Measurements from ENCODE around the gene GNAQ.

The GNAQ gene

DNA sequence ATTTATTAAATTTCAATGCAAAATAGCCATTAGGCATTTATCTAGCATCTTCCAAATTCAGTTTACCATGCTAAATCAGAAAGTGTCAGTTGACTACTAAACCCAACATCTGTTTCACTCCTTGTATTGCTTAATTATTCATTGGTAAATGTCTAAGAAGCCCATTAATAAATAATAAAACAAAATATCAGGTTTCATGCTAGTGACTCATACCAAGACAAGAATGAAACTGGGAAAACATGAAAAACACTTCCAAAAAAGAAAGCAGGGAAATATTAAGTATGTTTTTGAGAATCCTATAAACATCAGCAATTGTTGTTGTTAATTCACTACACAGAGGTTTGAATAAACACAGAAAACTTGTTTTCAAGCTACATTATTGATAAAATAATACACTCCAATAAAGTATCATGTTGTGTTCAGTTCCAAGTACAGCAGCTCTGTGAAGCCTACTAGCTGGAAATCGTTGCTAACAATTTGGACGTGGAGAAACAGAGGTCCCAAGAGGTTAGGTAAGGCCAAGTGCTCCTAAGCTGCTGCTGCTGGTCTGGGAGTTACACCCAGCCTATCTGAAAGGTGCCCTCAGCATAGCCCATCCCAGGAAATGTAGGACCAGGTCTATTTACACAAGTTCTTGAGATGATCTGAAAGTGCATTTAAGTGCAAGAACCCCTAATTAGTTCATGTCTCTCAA is 78.8 kb downstream of the GNAQ start:
- Mint-ChIP-seq H3K9me3 (no peaks in the 10 kb centered on the region), H3K4me1 (peaks cover 37% of the 10 kb centered on the region), H3K27ac (peak overlapping the region; percentile 30 to 58 (median 55)), H3K36me3 (ENCODE audit: low read depth) (peaks cover 3% of the 10 kb centered on the region), H3K27me3 (ENCODE audit: low read depth) (no peaks in the 10 kb centered on the region), H3K4me3 (no peak overlapping the region)
- TF ChIP-seq, protein P1, sequence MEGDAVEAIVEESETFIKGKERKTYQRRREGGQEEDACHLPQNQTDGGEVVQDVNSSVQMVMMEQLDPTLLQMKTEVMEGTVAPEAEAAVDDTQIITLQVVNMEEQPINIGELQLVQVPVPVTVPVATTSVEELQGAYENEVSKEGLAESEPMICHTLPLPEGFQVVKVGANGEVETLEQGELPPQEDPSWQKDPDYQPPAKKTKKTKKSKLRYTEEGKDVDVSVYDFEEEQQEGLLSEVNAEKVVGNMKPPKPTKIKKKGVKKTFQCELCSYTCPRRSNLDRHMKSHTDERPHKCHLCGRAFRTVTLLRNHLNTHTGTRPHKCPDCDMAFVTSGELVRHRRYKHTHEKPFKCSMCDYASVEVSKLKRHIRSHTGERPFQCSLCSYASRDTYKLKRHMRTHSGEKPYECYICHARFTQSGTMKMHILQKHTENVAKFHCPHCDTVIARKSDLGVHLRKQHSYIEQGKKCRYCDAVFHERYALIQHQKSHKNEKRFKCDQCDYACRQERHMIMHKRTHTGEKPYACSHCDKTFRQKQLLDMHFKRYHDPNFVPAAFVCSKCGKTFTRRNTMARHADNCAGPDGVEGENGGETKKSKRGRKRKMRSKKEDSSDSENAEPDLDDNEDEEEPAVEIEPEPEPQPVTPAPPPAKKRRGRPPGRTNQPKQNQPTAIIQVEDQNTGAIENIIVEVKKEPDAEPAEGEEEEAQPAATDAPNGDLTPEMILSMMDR (IDR thresholded peaks at IDR 0.05; ENCODE audit: unreplicated experiment in 3 of 3), result no peak

GRCh38 chr9:77951369-77951768 is 80.2 kb downstream of the GNAQ start:
- H3K4me1 Mint-ChIP-seq, result peaks cover 43% of the 10 kb centered on the region
- H3K4me3 Mint-ChIP-seq, result no peak overlapping the region
- TF ChIP-seq, protein P1 (IDR thresholded peaks at IDR 0.05; ENCODE audit: unreplicated experiment in 3 of 3), result no peak
- H3K27me3 Mint-ChIP-seq (ENCODE audit: low read depth), result no peaks in the 10 kb centered on the region
- H3K27ac Mint-ChIP-seq, result no peak overlapping the region
- peaks cover 3% of the 10 kb centered on the region for H3K36me3 Mint-ChIP-seq (ENCODE audit: low read depth)
- no peaks in the 10 kb centered on the region for H3K9me3 Mint-ChIP-seq

GRCh38 chr9:77949751-77950436 is 81.7 kb downstream of the GNAQ start:
- Mint-ChIP-seq H3K36me3 (ENCODE audit: low read depth) (peaks cover 3% of the 10 kb centered on the region), H3K4me3 (no peak overlapping the region), H3K9me3 (no peaks in the 10 kb centered on the region), H3K4me1 (peaks cover 48% of the 10 kb centered on the region), H3K27me3 (ENCODE audit: low read depth) (no peaks in the 10 kb centered on the region), H3K27ac (no peak overlapping the region)
- TF ChIP-seq, protein P1 (IDR thresholded peaks at IDR 0.05; ENCODE audit: unreplicated experiment in 3 of 3), result no peak

- no peaks in the 10 kb centered on the region for H3K9me3 Mint-ChIP-seq
- TF ChIP-seq, protein P1 (IDR thresholded peaks at IDR 0.05; ENCODE audit: unreplicated experiment in 3 of 3), result no peak
- H3K27ac Mint-ChIP-seq, result no peak overlapping the region
- H3K4me3 Mint-ChIP-seq, result no peak overlapping the region
- H3K4me1 Mint-ChIP-seq, result peaks cover 41% of the 10 kb centered on the region
- no peaks in the 10 kb centered on the region for H3K27me3 Mint-ChIP-seq (ENCODE audit: low read depth)
- peaks cover 3% of the 10 kb centered on the region for H3K36me3 Mint-ChIP-seq (ENCODE audit: low read depth)
Observed at GRCh38 chr9:77947651-77948050, 84.0 kb downstream of the GNAQ start.

DNA sequence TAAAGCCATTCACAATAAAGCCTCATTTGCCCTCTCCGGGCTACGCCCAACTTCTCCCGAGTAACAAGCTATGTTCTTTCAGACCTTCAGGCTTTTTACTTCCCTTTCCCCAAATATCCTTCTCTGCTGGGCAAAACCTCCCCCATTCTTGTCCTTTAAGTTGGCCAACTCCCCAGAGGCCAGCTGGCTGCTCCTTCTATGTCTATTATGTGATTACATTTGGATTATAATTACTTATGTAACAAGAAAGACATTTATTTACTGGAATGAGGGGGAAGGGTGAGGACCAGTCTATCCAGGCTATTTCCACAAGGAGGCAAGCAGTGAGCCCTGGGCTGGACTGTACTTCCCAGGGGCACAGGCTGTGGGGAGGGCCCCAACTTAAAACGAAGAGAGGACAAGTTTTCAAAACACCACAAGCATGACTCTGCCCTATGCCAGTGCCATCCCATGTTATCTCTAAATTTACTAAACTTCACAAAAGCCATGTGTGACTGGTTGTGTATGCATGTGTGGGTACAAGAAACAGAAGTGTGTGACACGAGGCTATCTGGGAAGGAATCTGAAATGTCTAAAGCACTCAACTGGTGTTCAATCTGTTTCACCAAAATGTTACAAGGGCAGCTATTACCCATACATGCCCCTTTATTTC is 84.5 kb downstream of the GNAQ start:
- Mint-ChIP-seq H3K4me3 (no peak overlapping the region), H3K36me3 (ENCODE audit: low read depth) (peaks cover 3% of the 10 kb centered on the region), H3K4me1 (peaks cover 38% of the 10 kb centered on the region), H3K27me3 (ENCODE audit: low read depth) (no peaks in the 10 kb centered on the region), H3K27ac (peak overlapping the region in 1 of 3 experiments; percentile 35), H3K9me3 (no peaks in the 10 kb centered on the region)
- TF ChIP-seq, protein P1 (IDR thresholded peaks at IDR 0.05; ENCODE audit: unreplicated experiment in 3 of 3), result no peak
